ENCODE measurements around the gene ZNF608.

ZNF608 gene

DNA sequence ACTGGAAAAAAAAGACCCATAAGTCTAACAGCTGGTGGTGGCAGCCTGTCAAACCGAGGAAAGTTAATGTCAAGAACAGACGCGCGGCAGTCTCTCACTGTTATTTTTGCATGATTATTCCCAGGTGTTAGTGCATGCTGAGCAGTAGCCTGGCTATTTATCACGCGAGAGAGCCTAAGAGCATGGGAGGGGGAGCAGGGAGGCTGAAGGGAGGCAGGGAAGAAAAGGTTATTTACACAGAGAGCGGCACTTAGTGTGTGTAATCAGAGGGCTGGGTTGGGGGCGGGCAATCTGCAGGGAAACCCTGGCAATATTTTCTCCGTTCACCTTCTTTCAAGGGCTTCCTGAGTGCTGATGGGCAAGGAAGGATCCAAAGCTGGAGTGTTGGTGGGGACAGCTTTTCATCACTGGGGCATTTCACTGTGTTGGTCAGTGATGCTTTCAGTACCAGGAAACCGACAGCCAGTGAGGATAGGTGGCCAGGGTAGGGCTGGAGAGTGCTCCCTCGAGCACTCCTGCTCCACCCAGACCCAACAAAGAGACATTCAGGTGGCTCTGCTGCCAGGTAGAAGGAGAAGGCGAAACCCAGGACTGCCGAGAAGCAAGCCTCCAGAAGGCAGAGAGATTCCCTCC, 39.6 kb downstream of the ZNF608 start:
- Histone ChIP-seq H3K4me1 (ENCODE audit: control insufficient read depth, insufficient read depth, low read length) (peaks cover 36% of the 10 kb centered on the region), H3K36me3 (ENCODE audit: control insufficient read depth, insufficient read depth, low read length) (no peaks in the 10 kb centered on the region), H3K9ac (ENCODE audit: low read depth, low read length) (no peak overlapping the region), H3K27me3 (ENCODE audit: control insufficient read depth, insufficient read depth, low read length) (no peaks in the 10 kb centered on the region), H3K9me3 (ENCODE audit: control insufficient read depth, insufficient read depth, low read length) (no peaks in the 10 kb centered on the region), H3K4me3 (ENCODE audit: low read depth, low read length) (peak overlapping the region; percentile 9)

GRCh38 chr5:124706051-124706450, 40.4 kb downstream of the ZNF608 start:
- H3K36me3 ChIP-seq (ENCODE audit: control insufficient read depth, insufficient read depth, low read length) = no peaks in the 10 kb centered on the region
- H3K27me3 ChIP-seq (ENCODE audit: control insufficient read depth, insufficient read depth, low read length) = no peaks in the 10 kb centered on the region
- H3K9me3 ChIP-seq (ENCODE audit: control insufficient read depth, insufficient read depth, low read length) = no peaks in the 10 kb centered on the region
- no peak overlapping the region for H3K9ac ChIP-seq (ENCODE audit: low read depth, low read length)
- H3K4me1 ChIP-seq (ENCODE audit: control insufficient read depth, insufficient read depth, low read length) = peaks cover 44% of the 10 kb centered on the region
- no peak overlapping the region for H3K4me3 ChIP-seq (ENCODE audit: low read depth, low read length)

GRCh38 chr5:124705577-124705976, 40.9 kb downstream of the ZNF608 start:
- Histone ChIP-seq H3K9ac (ENCODE audit: low read depth, low read length) (no peak overlapping the region), H3K27me3 (ENCODE audit: control insufficient read depth, insufficient read depth, low read length) (no peaks in the 10 kb centered on the region), H3K4me1 (ENCODE audit: control insufficient read depth, insufficient read depth, low read length) (peaks cover 49% of the 10 kb centered on the region), H3K4me3 (ENCODE audit: low read depth, low read length) (no peak overlapping the region), H3K9me3 (ENCODE audit: control insufficient read depth, insufficient read depth, low read length) (no peaks in the 10 kb centered on the region), H3K36me3 (ENCODE audit: control insufficient read depth, insufficient read depth, low read length) (no peaks in the 10 kb centered on the region)

DNA sequence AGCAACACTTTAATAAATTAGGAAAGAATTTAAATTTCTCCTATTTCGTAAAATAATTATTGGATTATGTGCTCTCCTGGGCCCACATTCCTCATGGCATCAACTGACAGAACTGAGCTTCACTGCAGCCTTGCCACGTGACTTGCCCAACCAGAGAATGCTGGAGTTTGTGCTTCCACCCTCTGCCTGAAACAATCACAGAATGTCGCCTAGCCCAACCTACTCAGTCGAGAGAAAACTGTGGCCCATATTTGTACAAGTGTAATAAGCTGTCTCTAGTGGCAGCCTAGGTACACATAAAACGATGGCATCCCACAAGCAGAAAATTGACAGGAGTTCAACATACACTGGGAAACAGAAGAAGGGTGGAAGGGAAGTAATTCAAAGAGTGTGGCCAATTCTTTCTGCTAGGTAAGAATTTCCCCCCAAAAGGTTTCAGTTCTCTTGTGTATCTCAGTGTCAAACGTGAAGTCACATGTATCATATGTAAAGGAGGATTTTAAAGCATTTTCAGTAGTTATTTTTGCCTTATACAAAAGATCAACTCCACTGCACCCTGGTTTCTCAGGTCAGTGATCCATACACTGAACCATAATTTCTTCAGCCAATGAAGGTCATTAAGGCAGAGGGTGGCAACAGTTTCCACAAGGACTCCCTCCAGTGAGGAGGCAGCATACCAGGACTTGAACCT, 41.7 kb downstream of the ZNF608 start:
- no peaks in the 10 kb centered on the region for H3K36me3 ChIP-seq (ENCODE audit: control insufficient read depth, insufficient read depth, low read length)
- peaks cover 53% of the 10 kb centered on the region for H3K4me1 ChIP-seq (ENCODE audit: control insufficient read depth, insufficient read depth, low read length)
- no peak overlapping the region for H3K4me3 ChIP-seq (ENCODE audit: low read depth, low read length)
- no peaks in the 10 kb centered on the region for H3K27me3 ChIP-seq (ENCODE audit: control insufficient read depth, insufficient read depth, low read length)
- no peaks in the 10 kb centered on the region for H3K9me3 ChIP-seq (ENCODE audit: control insufficient read depth, insufficient read depth, low read length)
- H3K9ac ChIP-seq (ENCODE audit: low read depth, low read length) = no peak overlapping the region

GRCh38 chr5:124703995-124704394, 42.4 kb downstream of the ZNF608 start:
- no peaks in the 10 kb centered on the region for H3K27me3 ChIP-seq (ENCODE audit: control insufficient read depth, insufficient read depth, low read length)
- no peaks in the 10 kb centered on the region for H3K9me3 ChIP-seq (ENCODE audit: control insufficient read depth, insufficient read depth, low read length)
- H3K4me1 ChIP-seq (ENCODE audit: control insufficient read depth, insufficient read depth, low read length) = peaks cover 49% of the 10 kb centered on the region
- no peak overlapping the region for H3K9ac ChIP-seq (ENCODE audit: low read depth, low read length)
- no peak overlapping the region for H3K4me3 ChIP-seq (ENCODE audit: low read depth, low read length)
- no peaks in the 10 kb centered on the region for H3K36me3 ChIP-seq (ENCODE audit: control insufficient read depth, insufficient read depth, low read length)

- H3K27me3 ChIP-seq (ENCODE audit: control insufficient read depth, insufficient read depth, low read length) = no peaks in the 10 kb centered on the region
- H3K4me3 ChIP-seq (ENCODE audit: low read depth, low read length) = no peak overlapping the region
- H3K4me1 ChIP-seq (ENCODE audit: control insufficient read depth, insufficient read depth, low read length) = peaks cover 51% of the 10 kb centered on the region
- no peaks in the 10 kb centered on the region for H3K36me3 ChIP-seq (ENCODE audit: control insufficient read depth, insufficient read depth, low read length)
- H3K9me3 ChIP-seq (ENCODE audit: control insufficient read depth, insufficient read depth, low read length) = no peaks in the 10 kb centered on the region
- no peak overlapping the region for H3K9ac ChIP-seq (ENCODE audit: low read depth, low read length)
Observed at GRCh38 chr5:124702525-124702924, 43.9 kb downstream of the ZNF608 start.

GRCh38 chr5:124701873-124702425, 44.5 kb downstream of the ZNF608 start:
- Histone ChIP-seq H3K4me3 (ENCODE audit: low read depth, low read length) (no peak overlapping the region), H3K36me3 (ENCODE audit: control insufficient read depth, insufficient read depth, low read length) (no peaks in the 10 kb centered on the region), H3K9ac (ENCODE audit: low read depth, low read length) (no peak overlapping the region), H3K4me1 (ENCODE audit: control insufficient read depth, insufficient read depth, low read length) (peaks cover 46% of the 10 kb centered on the region), H3K27me3 (ENCODE audit: control insufficient read depth, insufficient read depth, low read length) (no peaks in the 10 kb centered on the region), H3K9me3 (ENCODE audit: control insufficient read depth, insufficient read depth, low read length) (no peaks in the 10 kb centered on the region)

GRCh38 chr5:124701016-124701415, 45.4 kb downstream of the ZNF608 start:
- H3K27me3 ChIP-seq (ENCODE audit: control insufficient read depth, insufficient read depth, low read length) = no peaks in the 10 kb centered on the region
- H3K36me3 ChIP-seq (ENCODE audit: control insufficient read depth, insufficient read depth, low read length) = no peaks in the 10 kb centered on the region
- H3K4me3 ChIP-seq (ENCODE audit: low read depth, low read length) = no peak overlapping the region
- H3K9ac ChIP-seq (ENCODE audit: low read depth, low read length) = no peak overlapping the region
- H3K9me3 ChIP-seq (ENCODE audit: control insufficient read depth, insufficient read depth, low read length) = no peaks in the 10 kb centered on the region
- peaks cover 43% of the 10 kb centered on the region for H3K4me1 ChIP-seq (ENCODE audit: control insufficient read depth, insufficient read depth, low read length)

DNA sequence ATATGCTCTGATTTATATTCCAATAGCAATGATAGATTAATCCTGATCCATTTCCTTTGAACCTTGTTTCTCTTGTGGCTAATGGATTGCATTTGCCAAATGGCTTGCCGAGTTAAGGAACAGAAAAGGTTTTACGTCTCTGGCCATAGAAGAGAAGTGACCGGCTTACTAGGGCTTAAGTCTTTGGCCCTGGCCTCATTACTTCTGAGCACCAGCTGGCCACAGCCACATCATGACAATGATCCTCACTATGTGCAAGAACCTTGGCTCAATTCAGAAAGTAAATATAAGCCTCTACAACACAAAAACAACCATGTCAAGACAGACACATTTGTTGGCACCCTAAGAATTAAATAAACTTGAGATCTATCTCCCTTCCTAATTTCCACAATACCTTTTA, 46.1 kb downstream of the ZNF608 start:
- Histone ChIP-seq H3K9ac (ENCODE audit: low read depth, low read length) (no peak overlapping the region), H3K36me3 (ENCODE audit: control insufficient read depth, insufficient read depth, low read length) (no peaks in the 10 kb centered on the region), H3K27me3 (ENCODE audit: control insufficient read depth, insufficient read depth, low read length) (no peaks in the 10 kb centered on the region), H3K9me3 (ENCODE audit: control insufficient read depth, insufficient read depth, low read length) (no peaks in the 10 kb centered on the region), H3K4me1 (ENCODE audit: control insufficient read depth, insufficient read depth, low read length) (peaks cover 40% of the 10 kb centered on the region), H3K4me3 (ENCODE audit: low read depth, low read length) (no peak overlapping the region)

DNA sequence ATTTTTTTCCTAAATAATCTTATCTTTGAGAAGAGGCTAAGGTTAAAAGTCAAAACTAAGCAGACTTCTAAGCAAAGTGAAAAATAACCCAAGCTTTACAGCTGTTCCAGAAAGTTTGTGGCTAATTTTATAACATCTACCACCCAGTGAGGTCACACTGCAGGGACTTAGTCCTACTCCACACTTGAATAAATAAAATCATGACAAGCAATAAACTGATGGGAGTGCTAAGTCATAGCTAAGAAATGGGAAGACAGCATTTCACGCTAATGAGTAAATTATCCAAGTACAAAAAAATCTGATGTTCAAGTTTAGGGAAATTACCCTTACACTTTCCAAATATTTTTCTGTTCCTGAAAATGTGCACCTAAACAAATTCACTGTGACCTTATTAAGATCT, 47.7 kb downstream of the ZNF608 start:
- H3K4me1 ChIP-seq (ENCODE audit: control insufficient read depth, insufficient read depth, low read length) = peaks cover 37% of the 10 kb centered on the region
- no peaks in the 10 kb centered on the region for H3K36me3 ChIP-seq (ENCODE audit: control insufficient read depth, insufficient read depth, low read length)
- no peak overlapping the region for H3K9ac ChIP-seq (ENCODE audit: low read depth, low read length)
- no peaks in the 10 kb centered on the region for H3K27me3 ChIP-seq (ENCODE audit: control insufficient read depth, insufficient read depth, low read length)
- no peak overlapping the region for H3K4me3 ChIP-seq (ENCODE audit: low read depth, low read length)
- no peaks in the 10 kb centered on the region for H3K9me3 ChIP-seq (ENCODE audit: control insufficient read depth, insufficient read depth, low read length)

DNA sequence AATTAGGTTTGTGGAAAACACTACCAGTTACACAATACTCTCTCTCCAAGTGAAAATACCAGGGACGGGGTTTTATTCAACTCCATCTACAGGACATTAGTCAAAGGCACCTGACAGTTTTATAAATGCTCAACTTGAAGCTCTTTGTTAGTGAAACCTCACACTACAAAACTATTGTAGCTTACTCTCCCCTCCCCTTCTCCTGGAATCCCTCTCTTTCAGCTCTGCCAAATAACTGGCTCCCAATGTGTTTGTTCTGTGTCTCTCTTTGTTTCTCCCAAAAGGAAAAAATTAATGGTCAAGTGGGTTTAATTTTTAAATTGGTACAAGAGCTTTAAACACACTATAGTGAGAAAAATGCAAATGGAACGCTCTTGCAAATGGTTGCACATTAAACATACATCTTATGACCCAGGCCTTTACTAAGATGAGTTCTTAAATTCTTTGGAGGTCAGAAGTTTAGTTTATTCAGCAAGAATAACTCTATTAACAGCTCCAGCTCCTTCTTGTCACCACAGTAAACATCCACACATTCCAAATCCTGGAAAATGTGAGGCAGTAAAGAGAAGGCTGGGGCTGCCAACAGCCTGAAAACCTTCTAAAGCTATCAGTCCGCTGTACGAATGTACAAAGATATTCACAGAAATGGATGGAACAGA, 48.4 kb downstream of the ZNF608 start:
- H3K9ac ChIP-seq (ENCODE audit: low read depth, low read length) = no peak overlapping the region
- H3K4me3 ChIP-seq (ENCODE audit: low read depth, low read length) = no peak overlapping the region
- H3K27me3 ChIP-seq (ENCODE audit: control insufficient read depth, insufficient read depth, low read length) = no peaks in the 10 kb centered on the region
- H3K9me3 ChIP-seq (ENCODE audit: control insufficient read depth, insufficient read depth, low read length) = no peaks in the 10 kb centered on the region
- no peaks in the 10 kb centered on the region for H3K36me3 ChIP-seq (ENCODE audit: control insufficient read depth, insufficient read depth, low read length)
- H3K4me1 ChIP-seq (ENCODE audit: control insufficient read depth, insufficient read depth, low read length) = peaks cover 37% of the 10 kb centered on the region

DNA sequence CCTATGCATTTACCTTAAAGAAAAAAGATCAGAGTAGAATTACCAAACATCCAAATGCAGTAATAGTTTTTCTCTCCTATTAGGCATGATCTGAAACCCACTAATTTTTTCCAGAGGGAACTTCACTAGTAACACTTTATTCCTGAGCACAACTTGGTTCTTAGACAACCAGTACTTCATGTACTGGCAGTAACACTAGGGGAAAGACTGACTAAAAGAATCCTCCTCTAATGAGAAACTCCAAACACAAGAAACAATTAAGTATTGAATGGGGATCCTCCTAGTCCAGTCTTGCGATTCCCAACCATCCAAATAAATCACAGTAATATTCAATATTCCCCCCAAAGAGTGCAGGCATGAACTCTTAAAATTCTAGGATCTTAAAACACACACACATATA, 48.9 kb downstream of the ZNF608 start:
- Histone ChIP-seq H3K9me3 (ENCODE audit: control insufficient read depth, insufficient read depth, low read length) (no peaks in the 10 kb centered on the region), H3K4me3 (ENCODE audit: low read depth, low read length) (no peak overlapping the region), H3K4me1 (ENCODE audit: control insufficient read depth, insufficient read depth, low read length) (peaks cover 35% of the 10 kb centered on the region), H3K27me3 (ENCODE audit: control insufficient read depth, insufficient read depth, low read length) (no peaks in the 10 kb centered on the region), H3K36me3 (ENCODE audit: control insufficient read depth, insufficient read depth, low read length) (no peaks in the 10 kb centered on the region), H3K9ac (ENCODE audit: low read depth, low read length) (no peak overlapping the region)
